Gastrocnemius medialis (tissue), 4 donors: ENCODE measurements around the gene MAPK6. TPM values are rescaled to one million over a fixed set of nuclear protein-coding genes. Genes with fewer than 3 reads are reported as not detected.

Experiments used
- ATAC-seq, 2 donors: fragments of 150-250 bp; one replicate each; pipeline ENCODE4 v1.9.1; 2016
- DNase-seq, 2 donors: peaks; one replicate each; pipeline ENCODE4 v3.0.0-alpha.2; 2019
- H3K27ac ChIP-seq, 4 donors: fragments of 200-600 bp; sonication (generic); 1 replicate in 1 of 4; 2 replicates in 3 of 4; pipeline ENCODE4 v1.5.1; 2016 to 2018; ENCODE audit warnings: mild to moderate bottlenecking in 2 of 4, moderate library complexity in 1 of 4
- H3K27me3 ChIP-seq, 3 donors: fragments of 200-600 bp; sonication (generic) in 2 of 3; 1 replicate in 1 of 3; 2 replicates in 2 of 3; pipeline versions ENCODE4 v1.5.1 to v1.6.0; 2016 to 2019; ENCODE audit warnings: mild to moderate bottlenecking in 1 of 3, moderate library complexity in 1 of 3
- H3K36me3 ChIP-seq, 2 donors: fragments of 200-600 bp; sonication (generic) in 1 of 2; one replicate each; pipeline ENCODE4 v1.5.1; 2017 to 2018
- H3K4me1 ChIP-seq, 2 donors: fragments of 200-600 bp; sonication (generic) in 1 of 2; one replicate each; pipeline ENCODE4 v1.5.1; 2016 to 2017; ENCODE audit warnings: mild to moderate bottlenecking in 2 of 2
- H3K4me3 ChIP-seq, 4 donors: fragments of 200-600 bp; sonication (generic) in 3 of 4; 1 replicate in 1 of 4; 2 replicates in 3 of 4; pipeline ENCODE4 v1.5.1; 2016 to 2019; ENCODE audit warnings: mild to moderate bottlenecking in 2 of 4
- H3K9me3 ChIP-seq, 3 donors: fragments of 200-600 bp; sonication (generic) in 2 of 3; 1 replicate in 1 of 3; 2 replicates in 2 of 3; pipeline ENCODE4 v1.5.1; 2016 to 2019
- CTCF ChIP-seq, 5 experiments: fragments of 450-650 bp in 3 of 5; fragments of 200-600 bp in 2 of 5; sonication (generic) in 2 of 5; IDR thresholded peaks in 4 of 5; conservative IDR thresholded peaks in 1 of 5; 1 replicate in 4 of 5; 2 replicates in 1 of 5; pipeline ENCODE4 v1.5.1; 2016 to 2019; ENCODE audit warnings: antibody characterized with exemption in 5 of 5, mild to moderate bottlenecking in 3 of 5, moderate library complexity in 3 of 5
- POLR2A ChIP-seq, 2 donors: fragments of 450-650 bp; IDR thresholded peaks; one replicate each; pipeline ENCODE4 v1.6.1; 2017; ENCODE audit warnings: antibody characterized with exemption in 2 of 2, mild to moderate bottlenecking in 2 of 2, moderate library complexity in 2 of 2
- in situ Hi-C, 4 donors: fragments of 200-750 bp; cut with MboI; loops; one replicate each; pipeline versions ENCODE4 v1.15.0 to v1.8.0; 2017; ENCODE audit warnings: low sequenced_read_pairs in 4 of 4
- intact Hi-C: fragments of 100-400 bp; cut with DNase I; formaldehyde crosslinking; loops from one replicate; pipeline ENCODE4 v1.15.1; 2023; ENCODE audit warnings: low total_unique reads
- total RNA-seq, 4 donors: library from RNA; depleted of rRNA; stranded (reverse); fragments of >200 nt; gene quantifications; one replicate each; pipeline versions ENCODE4 v1.1.0 to v1.2.3, GENCODE V29; 2016

The MAPK6 gene
- total RNA-seq, 4 donors from 2014 or later: 47.6 to 84.4 (median 56.4) TPM

- Histone ChIP-seq H3K27ac (peak overlapping the region in 1 of 4 donors; percentile 15), H3K4me3 (no peak overlapping the region), H3K4me1 (no peaks in the 10 kb centered on the region), H3K36me3 (no peaks in the 10 kb centered on the region), H3K9me3 (no peaks in the 10 kb centered on the region), H3K27me3 (no peaks in the 10 kb centered on the region)
- in situ Hi-C loops (loop anchor here in 2 of 4 donors (10.0 kb wide), 1 partner anchor 87 kb away; no protein-coding TSS in a partner anchor), intact Hi-C loops (no loop called here)
- DNase-seq (peak; percentile 46 to 49), ATAC-seq (peak; percentile 91)
- TF ChIP-seq POLR2A (IDR thresholded peaks at IDR 0.05) (no peak), CTCF (IDR thresholded peaks at IDR 0.05 in 4 of 5, conservative IDR thresholded peaks at IDR 0.05 in 1 of 5) (no peak)
These were observed 52.6 kb downstream of the MAPK6 start for GRCh38 chr15:52071570-52071969.

- Histone ChIP-seq H3K36me3 (no peaks in the 10 kb centered on the region), H3K4me1 (no peaks in the 10 kb centered on the region), H3K27me3 (no peaks in the 10 kb centered on the region), H3K4me3 (no peak overlapping the region), H3K27ac (no peak overlapping the region), H3K9me3 (no peaks in the 10 kb centered on the region)
- ATAC-seq (no peak), DNase-seq (no peak)
- intact Hi-C loops (no loop called here), in situ Hi-C loops (loop anchor here (5.0 to 25.0 kb wide), 3 partner anchors 90 to 110 kb away; no protein-coding TSS in a partner anchor)
- TF ChIP-seq POLR2A (IDR thresholded peaks at IDR 0.05) (no peak), CTCF (IDR thresholded peaks at IDR 0.05 in 4 of 5, conservative IDR thresholded peaks at IDR 0.05 in 1 of 5) (no peak)
These were observed 58.1 kb downstream of the MAPK6 start for GRCh38 chr15:52076889-52077781.

GRCh38 chr15:52078197-52078875 lies 59.3 kb downstream of the MAPK6 start:
- in situ Hi-C loops: loop anchor here (5.0 to 25.0 kb wide), 3 partner anchors 91 to 111 kb away; no protein-coding TSS in a partner anchor

More at GRCh38 chr15:52078197-52078875, 59.3 kb downstream of the MAPK6 start:
- H3K36me3 ChIP-seq: no peaks in the 10 kb centered on the region
- peak in 1 of 2 donors; percentile 40 for ATAC-seq
- intact Hi-C loops: loop anchor here (2.0 kb wide), 1 partner anchor 190 kb away; no protein-coding TSS in a partner anchor
- H3K4me1 ChIP-seq: no peaks in the 10 kb centered on the region
- H3K27me3 ChIP-seq: no peaks in the 10 kb centered on the region
- H3K4me3 ChIP-seq: no peak overlapping the region
- DNase-seq: no peak
- H3K27ac ChIP-seq: no peak overlapping the region
- TF ChIP-seq CTCF (IDR thresholded peaks at IDR 0.05 in 4 of 5, conservative IDR thresholded peaks at IDR 0.05 in 1 of 5) (no peak), POLR2A (IDR thresholded peaks at IDR 0.05) (no peak)
- H3K9me3 ChIP-seq: no peaks in the 10 kb centered on the region
